SU-DHL-6 (cell line): Measurements from ENCODE around the gene GPS2.

ENCODE experiments used
- H2AFZ ChIP-seq: fragments of 200-600 bp; sonication (generic); 2 replicates; pipeline ENCODE4 v1.6.1; 2014; ENCODE audit warnings: low read depth, mild to moderate bottlenecking, moderate library complexity, mixed read lengths, antibody characterized with exemption, low read length; ENCODE audit not compliant: severe bottlenecking
- H3F3A ChIP-seq: fragments of 200-600 bp; shearing (Covaris generic); 2 replicates; pipeline ENCODE4 v1.6.0; 2016; ENCODE audit warnings: antibody characterized with exemption, mild to moderate bottlenecking; ENCODE audit not compliant: insufficient read depth
- H3K27ac ChIP-seq: fragments of 200-600 bp; sonication (generic); 2 replicates; pipeline ENCODE4 v1.5.1; 2016; ENCODE audit warnings: low read depth, mild to moderate bottlenecking, low read length, moderate library complexity, mixed read lengths
- H3K27me3 ChIP-seq: fragments of 200-600 bp; sonication (generic), shearing (Covaris generic); 2 replicates; pipeline ENCODE4 v1.6.0; 2014; ENCODE audit warnings: mild to moderate bottlenecking, low read length
- H3K36me3 ChIP-seq: fragments of 200-600 bp; sonication (generic); 2 replicates; pipeline ENCODE4 v1.6.1; 2014; ENCODE audit warnings: mild to moderate bottlenecking, low read length, mixed read lengths
- H3K4me2 ChIP-seq: fragments of 300-600, 200-600 bp; shearing (Covaris generic), sonication (generic); 2 replicates; pipeline ENCODE4 v1.6.0; 2014; ENCODE audit warnings: low read length, low read depth, mild to moderate bottlenecking; ENCODE audit not compliant: poor library complexity, severe bottlenecking
- H3K4me3 ChIP-seq: fragments of 200-600 bp; sonication (generic); 2 replicates; pipeline ENCODE4 v1.5.1; 2014; ENCODE audit warnings: antibody characterized with exemption, low read length, mild to moderate bottlenecking, mixed read lengths; ENCODE audit not compliant: insufficient read depth, poor library complexity, severe bottlenecking
- H3K79me2 ChIP-seq: fragments of 200-600 bp; sonication (generic); 2 replicates; pipeline ENCODE4 v1.6.1; 2014; ENCODE audit warnings: mild to moderate bottlenecking, low read length, moderate library complexity; ENCODE audit not compliant: insufficient read depth
- H3K9ac ChIP-seq: fragments of 200-600 bp; sonication (generic); 2 replicates; pipeline ENCODE4 v1.7.0; 2014; ENCODE audit warnings: mild to moderate bottlenecking, low read length
- H3K9me2 ChIP-seq: fragments of 200-600 bp; sonication (generic); replicated peaks from 2 replicates; pipeline ENCODE4 v1.6.1; 2014; ENCODE audit warnings: low read length; ENCODE audit not compliant: insufficient read depth
- H3K9me3 ChIP-seq: fragments of 200-600 bp; sonication (generic); 2 replicates; pipeline ENCODE4 v1.6.1; 2014; ENCODE audit warnings: low read length, mixed read lengths; ENCODE audit not compliant: insufficient read depth
- H4K20me1 ChIP-seq: fragments of 200-600 bp; sonication (generic); 2 replicates; pipeline ENCODE4 v1.6.1; 2014; ENCODE audit warnings: low read depth, mild to moderate bottlenecking, antibody characterized with exemption, low read length, moderate library complexity, mixed read lengths
- EZH2phosphoT487 ChIP-seq: fragments of 200-600 bp; sonication (generic), shearing (Covaris generic); conservative IDR thresholded peaks from 2 replicates; pipeline ENCODE4 v1.6.1; 2018; ENCODE audit warnings: mild to moderate bottlenecking, antibody characterized with exemption, low read length, moderate library complexity, mixed read lengths
- TF ChIP-seq, protein P1 (sequence below): fragments of 200-600 bp; sonication (generic); IDR thresholded peaks from one replicate; pipeline ENCODE4 v1.5.1; 2017; ENCODE audit warnings: antibody characterized with exemption, mild to moderate bottlenecking, low read length, moderate library complexity; ENCODE audit not compliant: insufficient read depth, poor library complexity, severe bottlenecking

Gene GPS2

DNA sequence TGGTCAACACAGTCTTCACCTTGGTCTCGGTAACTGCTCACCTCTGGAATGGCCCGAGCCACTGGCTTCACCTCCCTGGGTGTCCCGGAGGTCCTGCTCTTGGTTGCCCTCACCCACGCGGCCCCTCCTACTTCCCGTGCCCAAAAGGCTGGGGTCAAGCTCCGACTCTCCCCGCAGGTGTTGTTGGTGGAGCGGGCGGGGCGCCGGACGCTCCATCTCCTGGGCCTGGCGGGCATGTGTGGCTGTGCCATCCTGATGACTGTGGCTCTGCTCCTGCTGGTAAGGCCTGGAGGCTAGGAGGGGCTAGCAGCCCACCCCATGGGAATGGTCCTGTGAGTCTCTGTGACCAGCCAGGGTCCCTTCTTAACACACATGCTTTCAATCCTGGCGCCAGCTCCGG is 30.2 kb downstream of the GPS2 start:
- Histone ChIP-seq H3K9me3 (no peaks in the 10 kb centered on the region), H4K20me1 (no peaks in the 10 kb centered on the region), H3K79me2 (no peaks in the 10 kb centered on the region), H3K27me3 (no peaks in the 10 kb centered on the region), H3K9ac (no peak overlapping the region), H3F3A (peaks cover 4% of the 10 kb centered on the region; the same call in 1 of the 2 replicates), H3K4me2 (no peak overlapping the region), H3K27ac (no peak overlapping the region), H3K9me2 (no peaks in the 10 kb centered on the region), H3K36me3 (no peaks in the 10 kb centered on the region), H3K4me3 (no peak overlapping the region), H2AFZ (no peak overlapping the region)
- TF ChIP-seq EZH2phosphoT487: no peak
- TF ChIP-seq, protein P1, sequence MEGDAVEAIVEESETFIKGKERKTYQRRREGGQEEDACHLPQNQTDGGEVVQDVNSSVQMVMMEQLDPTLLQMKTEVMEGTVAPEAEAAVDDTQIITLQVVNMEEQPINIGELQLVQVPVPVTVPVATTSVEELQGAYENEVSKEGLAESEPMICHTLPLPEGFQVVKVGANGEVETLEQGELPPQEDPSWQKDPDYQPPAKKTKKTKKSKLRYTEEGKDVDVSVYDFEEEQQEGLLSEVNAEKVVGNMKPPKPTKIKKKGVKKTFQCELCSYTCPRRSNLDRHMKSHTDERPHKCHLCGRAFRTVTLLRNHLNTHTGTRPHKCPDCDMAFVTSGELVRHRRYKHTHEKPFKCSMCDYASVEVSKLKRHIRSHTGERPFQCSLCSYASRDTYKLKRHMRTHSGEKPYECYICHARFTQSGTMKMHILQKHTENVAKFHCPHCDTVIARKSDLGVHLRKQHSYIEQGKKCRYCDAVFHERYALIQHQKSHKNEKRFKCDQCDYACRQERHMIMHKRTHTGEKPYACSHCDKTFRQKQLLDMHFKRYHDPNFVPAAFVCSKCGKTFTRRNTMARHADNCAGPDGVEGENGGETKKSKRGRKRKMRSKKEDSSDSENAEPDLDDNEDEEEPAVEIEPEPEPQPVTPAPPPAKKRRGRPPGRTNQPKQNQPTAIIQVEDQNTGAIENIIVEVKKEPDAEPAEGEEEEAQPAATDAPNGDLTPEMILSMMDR: no peak

GRCh38 chr17:7283471-7284216 is 31.5 kb downstream of the GPS2 start:
- Histone ChIP-seq H3K4me3 (no peak overlapping the region), H3K36me3 (no peaks in the 10 kb centered on the region), H3K79me2 (no peaks in the 10 kb centered on the region), H3K4me2 (no peak overlapping the region), H3K9me3 (no peaks in the 10 kb centered on the region), H4K20me1 (no peaks in the 10 kb centered on the region), H3K9ac (no peak overlapping the region), H2AFZ (no peak overlapping the region), H3K27me3 (no peaks in the 10 kb centered on the region), H3K9me2 (no peaks in the 10 kb centered on the region), H3F3A (peaks cover 4% of the 10 kb centered on the region; the same call in 1 of the 2 replicates), H3K27ac (no peak overlapping the region)
- TF ChIP-seq, protein P1: no peak
- TF ChIP-seq EZH2phosphoT487: no peak

- Histone ChIP-seq H3K4me3 (no peak overlapping the region), H3K27ac (no peak overlapping the region), H3K4me2 (no peak overlapping the region), H2AFZ (no peak overlapping the region), H3K9ac (no peak overlapping the region), H3K9me2 (no peaks in the 10 kb centered on the region), H3F3A (peaks cover 4% of the 10 kb centered on the region; the same call in 1 of the 2 replicates), H3K79me2 (no peaks in the 10 kb centered on the region), H3K27me3 (no peaks in the 10 kb centered on the region), H3K9me3 (no peaks in the 10 kb centered on the region), H3K36me3 (no peaks in the 10 kb centered on the region), H4K20me1 (no peaks in the 10 kb centered on the region)
- no peak for TF ChIP-seq EZH2phosphoT487
- TF ChIP-seq, protein P1: no peak
Observed at GRCh38 chr17:7282752-7283321, 32.3 kb downstream of the GPS2 start.
